HS-5 (cell line): ENCODE results near the gene TBC1D13.
"Not testable (repeated sequence)": the region's sequence is repeated elsewhere in the genome, so short reads cannot be mapped to it uniquely, and the experiment has no call there.

Experiments used
- DNase-seq: peaks from one replicate; pipeline ENCODE4 v3.0.0-alpha.2; 2012; ENCODE audit warnings: low read depth

The TBC1D13 gene

GRCh38 chr9:128821584-128822406, 34.7 kb downstream of the TBC1D13 start:
- DNase-seq: no peak

DNA sequence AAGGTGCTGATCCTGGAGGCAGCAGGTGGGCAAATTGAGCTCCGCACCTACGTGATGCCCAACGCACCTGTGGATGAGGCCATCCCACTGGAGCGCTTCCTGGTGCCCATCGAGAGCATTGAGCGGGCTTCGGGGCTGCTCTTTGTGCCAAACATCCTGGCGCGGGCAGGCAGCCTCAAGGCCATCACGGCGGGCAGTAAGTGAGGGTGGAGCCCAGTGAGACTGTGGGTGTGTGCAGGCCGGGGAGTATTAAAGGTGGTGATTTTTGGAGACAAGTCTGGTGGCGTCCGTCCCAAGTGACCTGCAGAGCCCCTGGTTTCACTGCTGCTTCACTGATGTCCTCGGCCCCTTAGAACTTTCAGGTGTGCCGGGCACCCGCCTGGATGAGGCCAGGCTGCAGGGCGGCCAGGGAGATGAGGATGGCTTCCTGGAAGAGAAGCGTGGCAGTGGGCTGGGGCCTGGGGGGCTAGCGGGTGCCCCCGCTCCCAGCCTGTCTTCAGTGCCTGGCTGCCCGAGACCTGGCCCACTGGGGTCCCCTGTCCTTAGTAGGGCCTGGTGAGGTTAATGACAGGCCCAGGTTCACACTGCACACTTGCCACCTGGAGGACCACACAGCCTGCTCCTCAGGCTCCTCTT, 35.5 kb downstream of the TBC1D13 start:
- no peak for DNase-seq

DNA sequence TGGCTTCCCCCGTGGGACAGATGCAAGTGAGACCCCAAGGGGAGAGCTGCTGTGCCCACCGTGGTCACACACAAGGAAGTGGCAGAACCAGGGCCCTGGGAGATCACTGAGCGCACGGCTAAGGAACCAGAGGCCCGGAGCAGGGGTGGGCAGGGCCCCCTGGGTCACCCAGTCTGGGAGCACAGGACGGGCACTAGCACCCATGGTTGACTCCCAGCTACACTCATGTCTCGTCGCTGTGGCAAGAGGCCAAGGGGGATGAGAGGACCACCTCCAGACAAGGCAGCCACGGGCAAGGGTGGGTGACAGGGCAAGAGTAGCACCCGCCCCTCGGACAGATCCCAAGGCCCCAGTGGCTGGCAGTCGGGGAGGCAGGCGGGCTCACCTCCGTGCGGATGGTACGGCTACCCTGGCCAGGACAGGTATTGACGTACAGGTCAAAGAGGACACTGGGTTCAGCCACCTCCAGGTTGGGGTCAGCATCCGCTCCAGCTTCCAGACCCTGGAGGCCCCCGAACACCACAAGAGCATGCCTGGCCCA, 36.4 kb downstream of the TBC1D13 start:
- DNase-seq: no peak

GRCh38 chr9:128823903-128824406, 36.9 kb downstream of the TBC1D13 start:
- DNase-seq: no peak

DNA sequence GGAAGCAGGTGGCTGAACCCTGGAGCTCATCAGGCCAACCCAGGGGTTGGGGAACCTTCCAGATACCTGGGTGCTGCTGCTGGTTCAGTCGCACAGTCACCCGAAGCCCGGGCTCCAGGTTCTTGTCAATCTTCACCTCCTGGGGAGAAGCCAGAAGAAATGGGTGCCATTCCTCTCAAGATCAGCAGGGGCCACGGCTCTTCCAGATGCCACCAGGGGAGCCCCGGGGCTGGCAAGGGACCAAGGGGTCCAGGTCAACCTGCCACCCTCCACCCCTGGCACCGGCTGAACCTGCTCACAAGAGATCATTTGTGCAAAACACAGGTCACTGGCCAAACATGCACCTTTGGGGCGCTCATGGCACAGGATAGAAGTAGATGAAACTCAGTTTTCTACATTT, 37.9 kb downstream of the TBC1D13 start:
- no peak for DNase-seq

- no peak for DNase-seq
Observed at GRCh38 chr9:128825923-128826700, 39.1 kb downstream of the TBC1D13 start.

- no peak for DNase-seq
Observed at GRCh38 chr9:128828267-128828666, 41.2 kb downstream of the TBC1D13 start.

DNA sequence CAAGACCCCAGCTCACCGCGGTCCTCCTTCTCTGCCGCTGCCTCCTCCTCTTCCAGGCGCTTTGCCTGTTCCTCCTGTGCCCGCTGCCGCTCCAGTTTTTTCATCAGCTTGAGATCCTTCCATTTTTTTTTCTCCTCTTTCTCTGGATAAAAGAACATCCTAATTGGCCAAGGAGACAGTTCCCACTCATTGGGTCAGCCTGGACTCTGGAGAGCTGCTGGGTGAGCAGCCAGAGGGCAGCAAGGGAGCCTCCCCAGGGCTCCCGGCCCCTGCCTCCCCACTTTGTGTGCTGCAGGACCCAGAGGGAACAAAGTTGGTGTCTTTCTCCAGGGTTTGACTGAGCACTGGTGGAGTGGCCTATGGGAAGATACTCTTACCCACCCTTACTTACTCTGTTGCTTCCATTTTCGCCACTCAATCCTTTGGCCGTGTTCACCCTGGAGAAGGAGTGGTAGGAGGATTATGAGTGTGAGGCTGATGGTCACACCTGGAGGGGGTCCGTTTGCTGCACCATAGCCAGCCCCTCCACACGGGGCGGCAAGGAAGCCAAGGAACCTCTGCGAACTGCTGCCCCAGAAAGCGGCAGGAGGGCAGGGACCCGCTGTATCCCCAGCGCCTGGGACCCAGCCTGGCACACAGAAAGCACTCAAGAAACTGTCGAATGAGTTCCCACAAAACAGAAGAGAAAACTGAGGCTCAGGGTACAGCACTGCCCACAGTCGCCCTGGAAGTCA, 41.8 kb downstream of the TBC1D13 start:
- no peak for DNase-seq

GRCh38 chr9:128829477-128830251, 42.6 kb downstream of the TBC1D13 start, which contains the start of gene SPOUT1:
Gene SPOUT1, minus strand, starts transcription at chr9:128829794. Its CDS starts 14 bp downstream, at chr9:128829780.
- peak; percentile 72 for DNase-seq

DNA sequence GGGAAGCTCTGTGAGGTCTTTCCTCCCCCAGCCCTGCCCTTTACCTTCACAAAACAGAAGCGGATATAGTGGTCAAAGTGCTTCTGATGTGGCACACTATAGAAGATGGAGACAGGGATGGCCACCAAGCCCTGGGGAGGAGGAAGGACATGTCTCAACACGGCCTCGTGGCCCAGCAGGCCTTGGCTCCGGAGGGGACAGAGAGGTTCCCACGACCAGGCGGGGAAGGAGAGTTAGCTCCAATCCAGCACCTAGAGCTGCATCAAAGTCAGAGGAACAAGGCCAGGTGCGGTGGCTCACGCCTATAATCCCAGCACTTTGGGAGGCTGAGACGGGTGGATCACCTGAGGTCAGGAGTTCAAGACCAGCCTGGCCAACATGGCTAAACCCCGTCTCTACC, 46.6 kb downstream of the TBC1D13 start:
- no peak for DNase-seq

- DNase-seq: no peak
Observed at GRCh38 chr9:128835246-128836210, 48.5 kb downstream of the TBC1D13 start.

GRCh38 chr9:128836509-128837145, 49.6 kb downstream of the TBC1D13 start:
- no peak for DNase-seq

- no peak for DNase-seq
Observed at GRCh38 chr9:128838338-128838737, 51.3 kb downstream of the TBC1D13 start.

DNA sequence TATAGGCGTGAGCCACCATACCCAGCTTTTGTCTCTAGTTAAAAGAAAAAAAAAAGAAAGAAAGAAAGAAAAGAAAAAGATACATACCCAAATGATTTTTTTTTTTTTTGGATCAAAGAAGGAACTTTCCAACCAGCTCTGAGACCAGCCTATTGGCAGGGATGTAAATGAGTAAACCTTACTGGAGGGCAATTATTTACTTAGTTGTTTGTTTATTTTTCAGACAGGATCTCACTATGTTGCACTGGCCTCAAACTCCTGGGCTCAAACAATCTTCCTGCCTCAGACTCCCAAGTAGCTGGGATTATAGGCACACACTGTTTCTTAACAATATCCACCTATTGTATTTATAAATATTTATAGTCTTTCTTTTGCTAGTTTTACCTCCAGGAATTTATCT, 53.5 kb downstream of the TBC1D13 start:
- no peak for DNase-seq

- no peak for DNase-seq
Observed at GRCh38 chr9:128841694-128842492, 54.8 kb downstream of the TBC1D13 start.

DNA sequence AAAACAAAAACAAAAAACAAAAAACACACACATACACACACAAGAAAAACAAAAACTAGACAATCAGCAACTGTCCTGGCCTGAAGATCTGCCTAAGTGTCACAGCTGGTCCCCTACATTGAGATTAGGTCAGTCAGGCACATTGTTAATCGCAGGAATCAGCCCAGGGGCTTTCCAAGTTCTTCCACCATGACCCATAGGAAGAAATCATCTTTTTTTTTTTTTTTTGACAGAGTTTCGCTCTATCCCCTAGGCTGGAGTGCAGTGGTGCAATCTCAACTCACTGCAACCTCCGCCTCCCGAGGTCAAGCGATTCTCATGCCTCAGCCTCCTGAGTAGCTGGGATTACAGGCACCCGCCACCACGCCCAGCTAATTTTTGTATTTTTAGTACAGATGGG, 56.1 kb downstream of the TBC1D13 start:
- not testable (repeated sequence) for DNase-seq

DNA sequence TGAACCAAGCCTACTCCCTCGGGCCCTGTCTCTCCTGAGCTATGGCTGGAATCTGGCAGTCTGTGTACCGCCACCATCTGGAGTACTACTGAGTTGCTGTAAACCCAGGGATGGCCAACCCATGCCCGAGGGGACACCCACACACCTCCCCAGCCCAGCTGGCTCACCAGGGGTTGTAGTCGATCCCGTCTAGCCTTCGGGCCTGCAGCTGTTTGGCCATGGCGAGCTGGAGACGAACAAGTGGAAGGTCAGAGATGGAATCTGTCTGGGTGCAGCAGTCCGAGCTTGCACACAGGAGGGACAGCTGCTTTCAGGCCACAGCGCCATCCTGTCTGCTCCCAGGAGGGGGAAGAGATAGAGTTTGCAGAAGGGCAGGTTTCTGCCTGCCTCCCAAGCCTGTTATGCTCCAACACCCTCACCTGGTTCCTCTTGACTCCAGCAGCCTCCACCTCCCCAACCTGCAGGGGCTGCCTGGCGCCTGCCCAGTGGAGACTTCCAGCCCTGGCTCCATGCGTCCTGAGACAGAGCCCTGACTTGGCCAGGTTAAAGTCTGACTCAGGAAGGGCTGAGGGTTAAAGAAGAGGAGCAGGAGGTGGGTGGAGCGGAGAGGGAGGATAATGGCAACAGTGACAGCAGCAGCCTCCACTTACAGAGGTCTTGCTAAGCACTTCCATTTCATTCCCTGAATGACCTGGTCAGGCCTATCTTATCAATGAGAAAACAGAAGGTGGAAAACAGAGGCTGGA, 58.3 kb downstream of the TBC1D13 start:
- DNase-seq: no peak

DNA sequence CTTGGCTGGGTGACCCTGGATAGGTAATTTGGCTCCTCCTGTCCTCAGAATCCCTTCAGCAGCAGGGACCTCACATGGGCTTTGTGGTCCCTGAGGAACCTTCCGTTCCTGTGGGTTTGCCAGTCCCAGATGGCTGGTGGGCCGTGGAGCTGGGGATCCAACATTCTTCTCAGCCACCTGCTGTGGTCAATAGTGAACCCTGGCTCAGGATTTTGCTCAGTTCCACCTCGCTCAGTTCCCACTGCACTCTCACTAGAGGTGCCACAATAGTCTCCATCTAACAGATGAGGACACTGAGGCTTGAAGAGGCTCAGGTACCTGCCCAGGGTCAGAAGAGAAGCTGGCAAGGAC, 59.6 kb downstream of the TBC1D13 start:
- no peak for DNase-seq
